Loucy (cell line): ENCODE measurements around the gene HSD17B14.

Experiments used
- H2AFZ ChIP-seq: fragments of 200-600 bp; sonication (generic); 2 replicates; pipeline ENCODE4 v1.6.0; 2016; ENCODE audit warnings: antibody characterized with exemption, mild to moderate bottlenecking, low read length, moderate library complexity
- H3F3A ChIP-seq: fragments of 200-600 bp; 2 replicates; pipeline ENCODE4 v1.6.0; 2016; ENCODE audit warnings: antibody characterized with exemption, low read depth, mild to moderate bottlenecking
- H3K27me3 ChIP-seq: fragments of 200-600 bp; sonication (generic); 2 replicates; pipeline ENCODE4 v1.6.1; 2014; ENCODE audit warnings: low read length, mild to moderate bottlenecking; ENCODE audit not compliant: insufficient read depth, poor library complexity, severe bottlenecking
- H3K36me3 ChIP-seq: fragments of 200-600 bp; sonication (generic); 2 replicates; pipeline ENCODE4 v1.6.1; 2016; ENCODE audit warnings: low read length; ENCODE audit not compliant: insufficient read depth
- H3K4me1 ChIP-seq: fragments of 200-600 bp; sonication (generic); 2 replicates; pipeline ENCODE4 v1.5.1; 2014; ENCODE audit warnings: low read length, mild to moderate bottlenecking; ENCODE audit not compliant: insufficient read depth, poor library complexity, severe bottlenecking
- H3K4me2 ChIP-seq: fragments of 200-600 bp; sonication (generic); 2 replicates; pipeline ENCODE4 v1.6.0; 2014; ENCODE audit warnings: antibody characterized with exemption, low read length, low read depth, mild to moderate bottlenecking; ENCODE audit not compliant: poor library complexity, severe bottlenecking
- H3K4me3 ChIP-seq: fragments of 200-600 bp; sonication (generic); 2 replicates; pipeline ENCODE4 v1.5.1; 2014; ENCODE audit warnings: low read length, mild to moderate bottlenecking, mixed read lengths; ENCODE audit not compliant: poor library complexity, severe bottlenecking
- H3K79me2 ChIP-seq: fragments of 200-600 bp; sonication (generic); 2 replicates; pipeline ENCODE4 v1.6.1; 2014; ENCODE audit warnings: low read length; ENCODE audit not compliant: insufficient read depth
- H3K9ac ChIP-seq: fragments of 200-600 bp; sonication (generic); 2 replicates; pipeline ENCODE4 v1.6.0; 2014; ENCODE audit warnings: mild to moderate bottlenecking, low read depth, low read length, moderate library complexity; ENCODE audit not compliant: poor library complexity, severe bottlenecking
- H3K9me2 ChIP-seq: fragments of 200-600 bp; sonication (generic); replicated peaks from 2 replicates; pipeline ENCODE4 v1.6.1; 2016; ENCODE audit warnings: low read depth, low read length, mixed read lengths
- H3K9me3 ChIP-seq: fragments of 200-600 bp; sonication (generic); 2 replicates; pipeline ENCODE4 v1.6.1; 2014; ENCODE audit warnings: mild to moderate bottlenecking, antibody characterized with exemption, low read length, low read depth; ENCODE audit not compliant: insufficient read depth
- H4K20me1 ChIP-seq: fragments of 200-600 bp; sonication (generic); 2 replicates; pipeline ENCODE4 v1.6.0; 2014; ENCODE audit warnings: antibody characterized with exemption, low read length, mild to moderate bottlenecking; ENCODE audit not compliant: insufficient read depth, poor library complexity, severe bottlenecking
- CTCF ChIP-seq: fragments of 200-600 bp; sonication (generic); conservative IDR thresholded peaks from 2 replicates; pipeline ENCODE4 v1.5.1; 2014; ENCODE audit warnings: mild to moderate bottlenecking, antibody characterized with exemption, low read length
- EZH2phosphoT487 ChIP-seq: fragments of 200-600 bp; IDR thresholded peaks from 2 replicates; pipeline ENCODE4 v1.6.1; 2018; ENCODE audit warnings: antibody characterized with exemption, mild to moderate bottlenecking, moderate library complexity, borderline replicate concordance

Gene HSD17B14

GRCh38 chr19:48874303-48875135 lies 38.2 kb upstream of the HSD17B14 start:
- Histone ChIP-seq H3K9me3 (no peaks in the 10 kb centered on the region), H3K36me3 (no peaks in the 10 kb centered on the region), H3K27me3 (no peaks in the 10 kb centered on the region), H3K79me2 (peaks cover 29% of the 10 kb centered on the region; the same call in 1 of the 2 replicates), H4K20me1 (peaks cover 24% of the 10 kb centered on the region), H3K9me2 (no peaks in the 10 kb centered on the region), H3K4me1 (peaks cover 32% of the 10 kb centered on the region), H3F3A (no peaks in the 10 kb centered on the region), H2AFZ (no peak overlapping the region), H3K4me3 (peak overlapping the region; percentile 95), H3K4me2 (peak overlapping the region; percentile 88), H3K9ac (peak overlapping the region; percentile 67)
- TF ChIP-seq CTCF (no peak), EZH2phosphoT487 (no peak)

GRCh38 chr19:48873476-48874302 lies 37.4 kb upstream of the HSD17B14 start:
- no peaks in the 10 kb centered on the region for H3K36me3 ChIP-seq
- H3K9ac ChIP-seq = peak overlapping the region; percentile 97
- H3K9me2 ChIP-seq = no peaks in the 10 kb centered on the region
- no peaks in the 10 kb centered on the region for H3K27me3 ChIP-seq
- H3K4me2 ChIP-seq = peak overlapping the region; percentile 88
- no peaks in the 10 kb centered on the region for H3F3A ChIP-seq
- no peaks in the 10 kb centered on the region for H3K9me3 ChIP-seq
- H4K20me1 ChIP-seq = peaks cover 24% of the 10 kb centered on the region
- H3K79me2 ChIP-seq = peaks cover 29% of the 10 kb centered on the region; the same call in 1 of the 2 replicates
- H3K4me3 ChIP-seq = peak overlapping the region; percentile 95
- no peak for TF ChIP-seq EZH2phosphoT487
- no peak for TF ChIP-seq CTCF
- H2AFZ ChIP-seq = no peak overlapping the region
- H3K4me1 ChIP-seq = peaks cover 32% of the 10 kb centered on the region

- TF ChIP-seq EZH2phosphoT487 (no peak), CTCF (no peak)
These were observed 36.7 kb upstream of the HSD17B14 start for GRCh38 chr19:48872884-48873475.

More at GRCh38 chr19:48872884-48873475, 36.7 kb upstream of the HSD17B14 start:
- H4K20me1 ChIP-seq = peaks cover 24% of the 10 kb centered on the region
- no peaks in the 10 kb centered on the region for H3K27me3 ChIP-seq
- H2AFZ ChIP-seq = peak overlapping the region; percentile 90
- H3K4me1 ChIP-seq = peaks cover 32% of the 10 kb centered on the region
- peak overlapping the region; percentile 97 for H3K9ac ChIP-seq
- H3K9me2 ChIP-seq = no peaks in the 10 kb centered on the region
- no peaks in the 10 kb centered on the region for H3K36me3 ChIP-seq
- H3K79me2 ChIP-seq = peaks cover 29% of the 10 kb centered on the region; the same call in 1 of the 2 replicates
- H3K9me3 ChIP-seq = no peaks in the 10 kb centered on the region
- H3F3A ChIP-seq = no peaks in the 10 kb centered on the region
- H3K4me3 ChIP-seq = peak overlapping the region; percentile 95
- peak overlapping the region; percentile 88 for H3K4me2 ChIP-seq
